IMR-90 (cell line): ENCODE measurements around the gene FBLIM1. TPM values are rescaled to one million over a fixed set of nuclear protein-coding genes. Genes with fewer than 3 reads are reported as not detected.

Source experiments
- ATAC-seq: fragments of 200-7000 bp; cut with Tn5 transposase; 2 replicates; pipeline ENCODE4 v1.9.1; 2020; ENCODE audit warnings: low read depth, mild to moderate bottlenecking, moderate library complexity
- BruUV-seq: library from RNA; stranded (reverse); fragments of 400-500 nt; replicated peaks from 2 replicates; lab custom pipeline; 2021; lab: Mats Ljungman, UMichigan
- CTCF ChIA-PET: fragments of 300-600 bp; formaldehyde crosslinking; extraction: SDS; loops from one replicate; lab custom pipeline; 2021; ENCODE audit warnings: antibody characterized with exemption; lab: Yijun Ruan, JAX
- POLR2A ChIA-PET: fragments of 300-600 bp; sonication (Branson Sonifier 250); formaldehyde crosslinking; loops from one replicate; lab custom pipeline; 2022; ENCODE audit warnings: antibody characterized with exemption; ENCODE audit not compliant: unreplicated experiment; lab: Charles Lee
- DNase-seq: peaks from one replicate; pipeline ENCODE4 v3.0.0; 2013
- H2AFZ ChIP-seq: replicated peaks from 2 replicates; pipeline ENCODE3; 2013; ENCODE audit warnings: low read length, mild to moderate bottlenecking; ENCODE audit not compliant: poor library complexity
- H2AK5ac ChIP-seq: 2 replicates; pipeline ENCODE4 v1.6.1; 2013; ENCODE audit warnings: low read depth, low read length, inconsistent platforms
- H2AK9ac ChIP-seq: replicated peaks from 2 replicates; pipeline ENCODE3; 2013; ENCODE audit warnings: mild to moderate bottlenecking, low read depth, low read length, moderate library complexity; ENCODE audit not compliant: poor library complexity
- H2BK120ac ChIP-seq: 2 replicates; pipeline ENCODE4 v1.6.1; 2013; ENCODE audit warnings: low read depth, low read length, inconsistent platforms
- H2BK15ac ChIP-seq: 3 replicates; pipeline ENCODE4 v1.6.1; 2013; ENCODE audit warnings: low read depth, low read length, inconsistent platforms
- H2BK20ac ChIP-seq: 2 replicates; pipeline ENCODE4 v1.6.1; 2013; ENCODE audit warnings: low read depth, mild to moderate bottlenecking, inconsistent platforms, low read length, moderate library complexity
- H2BK5ac ChIP-seq: 2 replicates; pipeline ENCODE4 v1.6.1; 2013; ENCODE audit warnings: mild to moderate bottlenecking, low read depth, low read length, inconsistent platforms; ENCODE audit not compliant: poor library complexity, severe bottlenecking
- H3K14ac ChIP-seq: replicated peaks from 2 replicates; pipeline ENCODE4 v1.6.1; 2013; ENCODE audit warnings: low read depth, low read length, inconsistent platforms
- H3K18ac ChIP-seq: 2 replicates; pipeline ENCODE4 v1.6.1; 2013; ENCODE audit warnings: low read depth, low read length, control low read depth
- H3K23ac ChIP-seq: 2 replicates; pipeline ENCODE4 v1.6.1; 2013; ENCODE audit warnings: low read depth, low read length, inconsistent platforms
- H3K27ac ChIP-seq: 2 replicates; pipeline ENCODE4 v1.5.1; 2013; ENCODE audit warnings: mild to moderate bottlenecking, control low read depth, low read length; ENCODE audit not compliant: insufficient read depth
- H3K27me3 ChIP-seq: 2 replicates; pipeline ENCODE4 v1.6.1; 2013; ENCODE audit warnings: low read length; ENCODE audit not compliant: control insufficient read depth, insufficient read depth
- H3K36me3 ChIP-seq: 2 replicates; pipeline ENCODE4 v1.6.1; 2013; ENCODE audit warnings: low read length, mixed read lengths; ENCODE audit not compliant: control insufficient read depth, insufficient read depth
- H3K4ac ChIP-seq: 2 replicates; pipeline ENCODE4 v1.6.1; 2013; ENCODE audit warnings: low read depth, low read length, inconsistent platforms
- H3K4me1 ChIP-seq: 2 replicates; pipeline ENCODE4 v1.6.1; 2013; ENCODE audit warnings: low read length, mixed read lengths; ENCODE audit not compliant: control insufficient read depth, insufficient read depth
- H3K4me2 ChIP-seq: 2 replicates; pipeline ENCODE4 v1.6.1; 2013; ENCODE audit warnings: low read depth, mild to moderate bottlenecking, control low read depth, low read length, moderate library complexity
- H3K4me3 ChIP-seq: 2 replicates; pipeline ENCODE4 v1.5.1; 2013; ENCODE audit warnings: low read depth, mild to moderate bottlenecking, control low read depth, low read length, moderate library complexity; ENCODE audit not compliant: insufficient read depth
- H3K56ac ChIP-seq: 2 replicates; pipeline ENCODE4 v1.6.1; 2013; ENCODE audit warnings: low read length, inconsistent platforms; ENCODE audit not compliant: insufficient read depth; ENCODE audit errors: extremely low read depth
- H3K79me1 ChIP-seq, 2 experiments: 2 replicates each; pipeline ENCODE4 v1.6.1; 2013; ENCODE audit warnings: low read length in 2 of 2, inconsistent platforms in 1 of 2, low read depth in 1 of 2
- H3K9ac ChIP-seq: 2 replicates; pipeline ENCODE4 v1.6.1; 2013; ENCODE audit warnings: low read depth, low read length, control low read depth
- H3K9me1 ChIP-seq: 2 replicates; pipeline ENCODE4 v1.6.1; 2013; ENCODE audit warnings: low read length, inconsistent platforms; ENCODE audit not compliant: insufficient read depth
- H3K9me3 ChIP-seq: 2 replicates; pipeline ENCODE4 v1.6.1; 2013; ENCODE audit warnings: low read length; ENCODE audit not compliant: control insufficient read depth, insufficient read depth
- H4K20me1 ChIP-seq: 2 replicates; pipeline ENCODE4 v1.6.1; 2013; ENCODE audit warnings: low read length, inconsistent platforms; ENCODE audit not compliant: insufficient read depth
- H4K5ac ChIP-seq: 2 replicates; pipeline ENCODE4 v1.6.1; 2013; ENCODE audit warnings: mild to moderate bottlenecking, low read depth, low read length, control low read depth
- H4K8ac ChIP-seq, 2 experiments: 2 replicates each; pipeline ENCODE4 v1.6.1; 2013; ENCODE audit warnings: low read depth in 2 of 2, low read length in 2 of 2, control low read depth in 1 of 2, inconsistent platforms in 1 of 2
- H4K91ac ChIP-seq: 2 replicates; pipeline ENCODE4 v1.6.1; 2013; ENCODE audit warnings: low read depth, low read length, inconsistent platforms; ENCODE audit not compliant: insufficient read depth
- NFE2L2 ChIP-seq: fragments of 150-350 bp; IDR thresholded peaks from 2 replicates; pipeline ENCODE4 v1.6.1; 2016; ENCODE audit warnings: low read depth, mild to moderate bottlenecking, low read length
- WGBS, 2 experiments: methylation state at CpG; one replicate each; pipeline versions ENCODE4 v1.1.5 to v1.1.7; 2013; ENCODE audit warnings: missing lambda C conversion rate in 2 of 2; ENCODE audit not compliant: insufficient read length in 1 of 2; ENCODE audit errors: extremely low coverage in 2 of 2; 5-methylcytosine and 5-hydroxymethylcytosine counted together
- dilution Hi-C: fragments of 300-500 bp; cut with HindIII; formaldehyde crosslinking; loops from one replicate; pipeline ENCODE4 v1.14.3; 2018; ENCODE audit warnings: low sequenced_read_pairs; ENCODE audit not compliant: unreplicated experiment
- in situ Hi-C: fragments of 300-500 bp; cut with MboI; formaldehyde crosslinking; loops from 3 replicates; pipeline ENCODE4 v1.14.3; 2019; ENCODE audit warnings: low sequenced_read_pairs, inconsistent platforms, mixed read lengths
- intact Hi-C: fragments of 100-400 bp; cut with micrococcal nuclease; formaldehyde crosslinking; loops from 2 replicates; pipeline ENCODE4 v1.10.0; 2022
- polyA plus RNA-seq, 3 experiments: library from polyadenylated mRNA; depleted of rRNA; stranded (reverse); fragments of >200 nt; gene quantifications; 2 replicates each; pipeline ENCODE4 v1.2.3, GENCODE V29; 2012; ENCODE audit warnings: low replicate concordance in 1 of 3
- total RNA-seq: library from RNA; depleted of rRNA; stranded (reverse); fragments of >200 nt; gene quantifications from 2 replicates; pipeline ENCODE4 v1.2.3, GENCODE V29; 2012

The FBLIM1 gene
- total and polyA plus RNA-seq, 2 of the 4 experiments (the other 2 are of a cell fraction), result 52.2 to 140 TPM

- CTCF ChIA-PET, result no interaction called here
- Histone ChIP-seq H3K79me1 (no peaks in the 10 kb centered on the region), H3K56ac (no peak overlapping the region), H3K18ac (no peak overlapping the region), H3K23ac (no peak overlapping the region), H2BK120ac (no peak overlapping the region), H4K5ac (no peak overlapping the region), H3K27ac (no peak overlapping the region), H2BK5ac (no peak overlapping the region), H2BK20ac (no peak overlapping the region; the same call in 1 of the 2 replicates), H3K9me1 (no peaks in the 10 kb centered on the region), H2AK5ac (no peak overlapping the region), H3K4me1 (no peaks in the 10 kb centered on the region), H4K91ac (no peak overlapping the region), H4K20me1 (no peaks in the 10 kb centered on the region), H2AK9ac (no peak overlapping the region), H3K4me2 (no peak overlapping the region), H3K9me3 (no peaks in the 10 kb centered on the region), H4K8ac (no peak overlapping the region), H3K14ac (no peak overlapping the region), H3K4ac (no peak overlapping the region), H3K4me3 (no peak overlapping the region), H2BK15ac (no peak overlapping the region), H3K27me3 (no peaks in the 10 kb centered on the region), H3K36me3 (no peaks in the 10 kb centered on the region), H3K9ac (no peak overlapping the region), H2AFZ (no peak overlapping the region)
- dilution Hi-C loops (no loop called here), in situ Hi-C loops (no loop called here), intact Hi-C loops (no loop called here)
- POLR2A ChIA-PET, result no interaction called here
- DNase-seq (no peak), ATAC-seq (no peak)
- BruUV-seq, result no TSS peak
- TF ChIP-seq NFE2L2, result no peak
- no CpG with 5 or more reads among the region's 1 CpG for WGBS, 2 experiments
Observed at GRCh38 chr1:15810073-15810472, 51.5 kb downstream of the FBLIM1 start.
